GM12892 (cell line): ENCODE measurements around the gene FLT1.

Source experiments
- POLR2A ChIP-seq: IDR thresholded peaks from 2 replicates; pipeline ENCODE4 v1.6.1; 2011; ENCODE audit warnings: low read depth, low read length, control low read depth
- TAF1 ChIP-seq: IDR thresholded peaks from 2 replicates; pipeline ENCODE4 v1.6.1; 2011; ENCODE audit warnings: low read depth, mild to moderate bottlenecking, control low read depth, low read length, borderline replicate concordance

DNA sequence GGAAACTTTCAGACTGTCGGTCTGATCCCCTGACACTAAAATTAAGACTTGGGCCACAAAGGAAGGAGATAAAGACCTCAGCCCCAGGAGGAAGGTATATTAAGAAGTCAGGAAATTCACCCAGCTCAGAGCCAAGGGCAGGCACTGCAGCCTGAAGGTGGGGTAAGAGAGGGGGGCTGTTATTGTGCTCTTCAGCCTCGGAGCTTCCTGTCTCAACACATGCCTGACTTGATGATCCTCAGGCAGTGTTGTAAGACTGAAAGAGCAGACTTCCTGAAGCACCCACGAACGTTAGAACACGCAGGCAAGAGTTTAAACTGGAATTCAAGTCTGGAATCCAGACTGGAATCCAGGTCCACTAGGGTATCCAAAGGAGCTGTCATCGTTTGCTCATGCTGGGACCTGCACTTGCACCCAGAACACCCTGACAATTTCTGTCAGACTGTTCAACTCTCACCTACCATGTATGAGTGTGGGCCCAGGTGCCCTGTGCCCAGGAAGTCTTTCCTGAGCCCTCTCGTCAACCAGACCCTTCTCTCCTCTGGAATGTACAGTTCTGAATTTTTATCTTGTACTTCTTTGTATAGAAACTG is 10.7 kb upstream of the FLT1 start:
- TF ChIP-seq TAF1 (no peak), POLR2A (no peak)
